ENCODE measurements around the gene UBXN1.

- no peak for TF ChIP-seq CTCF (IDR thresholded peaks at IDR 0.05)
- no peak for TF ChIP-seq POLR2A (IDR thresholded peaks at IDR 0.05; ENCODE audit: low read depth)
Measured at GRCh38 chr11:62687508-62688396, 8.9 kb upstream of the UBXN1 start.
